Activated CD4-positive, CD25-positive, alpha-beta regulatory T cell treated with anti-CD3 and anti-CD28 coated beads, Interleukin-2, amount 50 U/mL, for 24 hours (primary cell): ENCODE data around the gene KRTAP25-1.

Source experiments
- ATAC-seq, 2 donors: fragments of 150-1000 bp; cut with Tn5 transposase; one replicate each; pipeline ENCODE4 v1.10.0; 2021; ENCODE audit warnings: mild to moderate bottlenecking in 1 of 2, moderate library complexity in 1 of 2

Gene KRTAP25-1

GRCh38 chr21:30289215-30289614, at the start of gene KRTAP25-1:
KRTAP25-1 (minus strand) TSS chr21:30289514; CDS start chr21:30289490, 24 bp downstream.
- ATAC-seq, result no peak

GRCh38 chr21:30338717-30339116, 49.4 kb upstream of the KRTAP25-1 start:
- no peak for ATAC-seq

GRCh38 chr21:30337772-30338171, 48.5 kb upstream of the KRTAP25-1 start:
- ATAC-seq, result no peak

- ATAC-seq, result no peak
Observed at GRCh38 chr21:30337276-30337744, 48.0 kb upstream of the KRTAP25-1 start, which contains the start of gene KRTAP27-1. KRTAP27-1 (minus strand) TSS chr21:30337694; CDS start chr21:30337668, 26 bp downstream.

- no peak for ATAC-seq
Observed at GRCh38 chr21:30336596-30336995, 47.3 kb upstream of the KRTAP25-1 start.

- ATAC-seq, result no peak
Observed at GRCh38 chr21:30333736-30334135, 44.4 kb upstream of the KRTAP25-1 start.

- ATAC-seq, result no peak
Observed at GRCh38 chr21:30332681-30333080, 43.4 kb upstream of the KRTAP25-1 start.

- no peak for ATAC-seq
Observed at GRCh38 chr21:30329203-30329875, 40.0 kb upstream of the KRTAP25-1 start.

- no peak for ATAC-seq
Observed at GRCh38 chr21:30326390-30326789, 37.1 kb upstream of the KRTAP25-1 start.

GRCh38 chr21:30320215-30320614, 30.9 kb upstream of the KRTAP25-1 start, which contains the start of gene KRTAP26-1:
KRTAP26-1 (minus strand) TSS chr21:30320315; CDS start chr21:30320035, 280 bp downstream.
- no peak for ATAC-seq

GRCh38 chr21:30315701-30316100, 26.4 kb upstream of the KRTAP25-1 start:
- ATAC-seq, result no peak

GRCh38 chr21:30306884-30307283, 17.6 kb upstream of the KRTAP25-1 start:
- ATAC-seq, result no peak

- ATAC-seq, result no peak
Observed at GRCh38 chr21:30305136-30305535, 15.8 kb upstream of the KRTAP25-1 start.

- ATAC-seq, result no peak
Observed at GRCh38 chr21:30282850-30283249, 6.5 kb downstream of the KRTAP25-1 start, which contains the start of gene KRTAP24-1. KRTAP24-1 (minus strand) TSS chr21:30282950; CDS start chr21:30282932, 18 bp downstream.

GRCh38 chr21:30271611-30272010, 17.7 kb downstream of the KRTAP25-1 start:
- ATAC-seq, result no peak

GRCh38 chr21:30271156-30271555, 18.2 kb downstream of the KRTAP25-1 start:
- no peak for ATAC-seq

GRCh38 chr21:30269803-30270530, 19.3 kb downstream of the KRTAP25-1 start:
- no peak for ATAC-seq

- ATAC-seq, result no peak
Observed at GRCh38 chr21:30268608-30269197, 20.6 kb downstream of the KRTAP25-1 start.

- no peak for ATAC-seq
Observed at GRCh38 chr21:30257773-30258172, 31.5 kb downstream of the KRTAP25-1 start.

GRCh38 chr21:30256100-30256499, 33.2 kb downstream of the KRTAP25-1 start:
- ATAC-seq, result no peak

- no peak for ATAC-seq
Observed at GRCh38 chr21:30255679-30256078, 33.6 kb downstream of the KRTAP25-1 start.

- no peak for ATAC-seq
Observed at GRCh38 chr21:30251781-30252180, 37.5 kb downstream of the KRTAP25-1 start.

- no peak for ATAC-seq
Observed at GRCh38 chr21:30249936-30250335, 39.4 kb downstream of the KRTAP25-1 start.
